Raji (cell line): ENCODE results near the gene IRAK2.

Source experiments
- POLR2A ChIP-seq: IDR thresholded peaks from 2 replicates; pipeline ENCODE4 v1.6.1; 2011; ENCODE audit warnings: low read depth, low read length, control low read depth; ENCODE audit not compliant: insufficient read depth

The IRAK2 gene

DNA sequence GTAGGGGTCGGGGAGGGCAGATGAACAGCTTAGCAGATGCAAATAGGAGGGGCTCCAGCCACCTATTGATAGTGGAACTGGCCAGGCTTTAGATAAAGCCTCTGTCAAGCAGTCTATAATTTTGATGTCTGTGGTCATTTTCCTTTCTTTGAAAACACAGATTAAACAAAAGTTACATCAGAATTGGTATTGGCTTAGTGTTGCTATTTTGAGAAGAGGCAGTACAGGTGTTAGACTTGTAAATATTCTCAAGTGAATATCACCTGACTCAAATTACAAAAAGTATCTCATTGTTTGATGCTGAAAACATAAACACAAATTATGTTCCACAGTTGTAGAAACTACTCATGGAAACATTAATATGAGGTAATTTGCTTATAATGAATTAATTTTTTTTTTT, 109.9 kb downstream of the IRAK2 start:
- no peak for TF ChIP-seq POLR2A

DNA sequence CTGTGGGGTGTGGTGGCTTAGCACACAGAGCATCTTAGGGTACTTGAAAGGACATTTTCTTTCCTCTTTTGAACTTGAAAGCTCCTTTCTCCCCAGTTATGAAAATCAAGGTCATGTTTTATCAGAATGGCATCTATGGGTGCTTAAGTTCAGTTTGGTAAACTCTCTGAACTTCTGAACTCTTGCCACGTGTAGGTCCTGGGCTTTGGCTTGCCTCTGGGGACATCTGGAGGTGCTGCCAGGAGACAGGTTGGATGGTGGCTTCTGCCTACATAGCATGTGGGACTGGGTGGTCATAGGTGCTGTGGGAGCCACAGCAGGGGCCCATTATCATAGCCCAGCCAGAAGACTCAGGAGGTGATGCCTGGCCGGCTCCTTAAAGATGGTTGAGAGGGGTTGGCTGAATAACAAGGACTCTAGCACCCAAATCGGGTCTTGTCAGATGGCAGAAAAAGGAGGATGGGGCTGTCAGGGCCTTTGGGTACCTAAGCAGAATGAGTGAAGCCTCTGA, 112.5 kb downstream of the IRAK2 start:
- TF ChIP-seq POLR2A = no peak

DNA sequence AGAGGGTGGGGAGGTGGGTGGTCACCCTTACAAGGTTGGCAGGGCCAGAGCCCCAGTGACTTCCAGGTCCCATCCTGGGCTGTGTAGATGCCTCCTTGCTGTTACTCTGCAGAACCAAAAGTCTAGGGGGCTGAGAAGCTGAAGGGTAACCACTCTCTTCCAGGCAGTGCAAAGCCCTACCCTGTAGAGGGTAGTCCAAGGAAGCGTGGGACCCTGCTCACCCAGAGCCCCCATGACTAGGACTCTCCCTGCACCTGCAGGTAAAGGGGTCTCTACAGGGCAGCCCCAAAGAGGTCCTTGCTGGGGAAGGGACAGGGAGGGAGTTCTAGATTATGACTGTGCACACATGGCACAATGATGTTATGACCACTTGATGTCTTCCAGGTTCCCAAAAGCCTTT, 113.8 kb downstream of the IRAK2 start:
- no peak for TF ChIP-seq POLR2A

DNA sequence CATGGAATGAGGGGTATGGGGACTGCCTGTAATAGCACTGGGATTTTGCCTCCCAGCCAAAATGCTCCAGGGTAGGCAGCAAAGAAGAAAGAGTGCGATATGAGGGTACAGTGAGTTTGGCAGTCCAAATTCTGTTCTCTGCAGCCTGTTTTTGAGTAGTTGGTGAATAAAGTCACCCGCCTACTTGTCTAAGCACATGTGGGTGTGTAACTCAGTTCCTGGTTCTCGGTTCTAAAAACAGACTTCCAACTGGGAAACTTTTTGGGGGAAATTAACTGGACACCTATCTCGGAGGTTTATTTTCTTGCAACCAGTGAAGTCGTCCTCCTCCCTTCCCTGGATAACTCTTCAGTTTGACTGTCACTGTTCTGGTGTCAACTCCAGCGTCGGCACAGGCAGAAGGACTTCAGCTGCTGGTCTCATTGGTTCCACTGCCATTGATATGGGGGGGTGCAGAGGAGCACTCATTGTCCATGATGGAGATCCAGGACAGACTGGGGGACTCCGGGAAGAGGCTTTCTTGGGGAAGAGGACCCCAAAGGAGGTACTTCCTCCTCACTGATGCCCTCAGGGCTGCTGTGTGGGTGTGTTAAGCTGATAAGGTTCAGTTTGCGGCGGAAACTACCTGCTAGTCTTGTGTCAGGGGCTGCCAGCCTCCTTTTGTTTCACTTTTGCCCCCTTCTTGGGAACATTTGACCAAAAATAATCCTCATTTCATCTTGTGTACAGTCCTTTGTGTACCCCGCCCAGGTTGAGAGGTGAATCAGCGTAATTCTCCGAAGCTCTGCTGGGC, 114.9 kb downstream of the IRAK2 start:
- TF ChIP-seq POLR2A = no peak

DNA sequence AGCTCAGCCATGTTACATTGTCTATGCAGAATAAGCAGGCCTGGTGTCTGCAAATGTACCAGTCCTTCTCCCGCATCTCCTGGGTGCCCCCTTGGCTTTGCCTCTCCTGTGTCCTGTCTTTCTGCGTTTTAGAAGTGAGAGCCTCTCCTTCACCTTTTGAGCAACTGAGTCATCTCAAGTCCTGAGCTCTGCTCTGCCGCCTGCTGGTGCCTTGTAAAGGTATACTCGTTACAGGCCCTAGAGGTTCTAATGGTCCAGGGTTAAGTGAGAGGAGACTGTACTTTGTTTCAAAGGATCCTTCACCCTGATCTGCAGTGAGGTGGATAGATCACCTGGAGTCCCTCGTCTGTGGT, 115.4 kb downstream of the IRAK2 start:
- TF ChIP-seq POLR2A = no peak

DNA sequence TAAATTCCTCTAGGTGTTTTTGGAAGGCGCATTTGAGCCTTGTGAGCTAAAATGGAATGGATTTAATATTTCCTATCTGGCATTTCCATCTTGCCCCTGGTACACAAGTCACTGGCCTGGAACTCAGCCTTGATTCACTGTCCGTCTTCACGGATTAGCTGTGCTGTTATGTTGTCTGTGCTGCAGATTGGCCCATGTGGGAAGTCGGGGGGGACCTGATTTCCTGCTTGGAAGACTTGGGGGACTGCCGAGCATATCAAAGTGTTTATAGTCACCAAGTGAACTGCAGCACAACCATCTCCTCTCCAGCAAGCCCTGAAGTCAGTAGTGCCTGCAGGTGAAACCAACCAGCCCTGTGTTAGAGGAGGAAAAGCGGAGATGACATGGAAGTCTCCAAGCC, 115.9 kb downstream of the IRAK2 start:
- no peak for TF ChIP-seq POLR2A

DNA sequence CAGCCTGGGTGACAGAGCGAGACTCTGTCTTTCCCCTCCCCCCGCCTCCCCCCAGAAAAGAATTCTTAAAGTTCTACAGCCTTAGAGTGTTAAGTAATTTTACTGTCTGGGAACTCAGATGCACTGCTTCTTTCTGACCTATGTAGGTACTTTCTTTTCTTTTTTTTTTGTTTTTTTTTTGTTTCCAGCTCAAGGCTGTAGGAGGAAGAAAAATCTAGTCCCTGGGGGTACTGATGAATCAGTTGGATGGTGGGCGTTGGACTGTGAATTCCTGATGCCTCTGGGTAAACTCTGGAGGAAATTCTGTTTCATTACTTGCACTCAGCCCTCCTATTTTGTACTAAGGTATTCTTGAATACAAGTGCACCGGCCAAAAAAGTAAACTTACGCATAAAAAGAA, 117.2 kb downstream of the IRAK2 start:
- TF ChIP-seq POLR2A = no peak

DNA sequence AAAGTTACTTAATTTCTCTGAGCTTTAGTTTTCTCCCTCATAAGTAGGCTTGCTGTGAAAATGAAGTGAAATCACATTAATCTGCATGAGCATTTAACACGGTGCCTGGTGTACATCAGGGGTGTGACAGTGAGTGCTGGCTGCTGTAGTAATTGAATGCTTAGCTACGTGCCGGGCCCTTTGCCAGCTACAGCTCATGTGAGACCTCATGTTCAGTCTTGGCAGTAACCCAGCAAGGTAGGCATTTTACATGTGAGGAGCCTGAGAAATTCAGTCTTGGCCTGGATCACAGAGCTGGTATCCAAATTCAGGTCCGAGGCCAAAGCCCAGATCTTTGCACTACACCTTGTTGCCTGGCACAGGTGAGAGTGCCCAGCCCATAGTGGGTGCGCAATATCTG, 118.9 kb downstream of the IRAK2 start:
- no peak for TF ChIP-seq POLR2A

DNA sequence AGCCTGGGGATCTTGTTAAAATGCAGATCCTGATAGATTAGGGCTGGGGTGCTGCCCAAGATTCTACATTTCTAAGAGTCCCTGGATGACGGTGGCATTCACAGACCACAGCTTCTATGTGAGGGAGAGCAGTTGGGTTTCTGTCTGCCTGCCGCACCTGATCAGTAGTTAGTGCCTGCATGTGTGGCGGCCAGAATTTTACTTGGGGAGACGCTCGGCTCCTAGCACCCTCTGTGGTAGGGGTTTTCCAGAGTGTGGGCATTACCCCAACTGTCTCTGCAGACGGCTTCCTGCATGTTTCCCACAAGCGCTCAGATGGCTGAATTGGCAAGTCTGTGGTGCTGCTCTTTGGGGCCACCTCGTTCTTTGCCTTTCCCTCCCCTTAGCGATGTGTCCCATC, 119.8 kb downstream of the IRAK2 start:
- TF ChIP-seq POLR2A = no peak

DNA sequence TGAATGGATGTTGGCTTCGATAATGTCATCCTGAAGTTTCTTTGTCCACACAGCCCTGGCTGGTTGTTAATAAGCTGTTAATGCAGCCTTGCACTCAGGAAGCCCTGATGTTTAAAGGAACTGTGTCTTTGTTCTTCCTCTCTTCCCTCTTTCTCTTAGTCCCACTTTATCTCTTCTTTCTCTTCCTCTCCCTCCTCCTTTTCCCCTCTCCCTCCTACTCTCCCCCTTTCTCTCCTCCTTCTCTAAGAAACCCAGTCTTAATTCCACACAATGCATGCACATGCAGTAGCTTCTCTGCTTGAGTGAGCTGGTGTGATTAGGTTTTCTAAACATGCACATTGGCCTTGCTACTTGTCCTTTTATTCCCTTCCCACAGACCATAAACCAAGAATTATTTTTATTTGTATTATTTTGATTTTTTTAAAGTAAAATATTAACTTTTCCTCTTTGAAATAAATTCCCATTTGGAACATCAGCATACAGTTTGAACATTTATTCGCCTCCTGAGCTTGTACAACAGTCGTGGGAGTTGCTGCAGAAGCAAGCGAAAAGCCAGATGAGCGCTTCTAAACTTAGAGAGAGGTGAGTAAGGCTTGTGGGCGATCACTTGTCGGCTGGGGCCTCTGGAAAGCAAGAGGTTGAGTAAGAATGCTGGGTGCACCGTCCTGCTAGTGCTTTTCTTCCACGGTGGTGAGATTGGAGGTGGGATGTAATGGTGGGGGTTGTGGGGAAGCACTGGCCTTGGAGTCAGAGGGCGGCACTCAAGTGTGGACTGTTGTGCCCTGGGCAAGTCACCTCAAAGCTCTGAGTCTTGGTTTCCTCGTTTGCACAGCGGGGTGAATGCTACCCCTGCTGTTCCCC, 120.8 kb downstream of the IRAK2 start:
- TF ChIP-seq POLR2A = no peak

DNA sequence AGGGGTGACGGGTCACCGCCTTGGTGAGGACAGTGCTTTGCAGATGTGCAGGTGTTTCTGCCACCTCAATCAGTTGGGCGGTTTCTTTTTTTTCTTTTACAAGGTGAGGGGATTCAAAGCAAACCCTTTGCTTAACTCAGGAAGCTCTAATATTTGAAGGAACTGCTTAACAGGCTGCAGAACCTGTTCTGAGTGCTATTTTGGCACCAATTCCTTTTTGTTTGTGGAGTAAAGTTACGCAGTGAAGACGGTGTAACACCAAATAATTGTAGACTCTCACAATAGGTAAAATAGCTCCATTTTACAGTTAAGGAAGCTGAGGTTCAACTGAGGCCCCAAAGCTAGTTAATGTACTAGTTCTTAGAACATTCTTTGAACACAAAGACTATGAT, 121.4 kb downstream of the IRAK2 start:
- no peak for TF ChIP-seq POLR2A

DNA sequence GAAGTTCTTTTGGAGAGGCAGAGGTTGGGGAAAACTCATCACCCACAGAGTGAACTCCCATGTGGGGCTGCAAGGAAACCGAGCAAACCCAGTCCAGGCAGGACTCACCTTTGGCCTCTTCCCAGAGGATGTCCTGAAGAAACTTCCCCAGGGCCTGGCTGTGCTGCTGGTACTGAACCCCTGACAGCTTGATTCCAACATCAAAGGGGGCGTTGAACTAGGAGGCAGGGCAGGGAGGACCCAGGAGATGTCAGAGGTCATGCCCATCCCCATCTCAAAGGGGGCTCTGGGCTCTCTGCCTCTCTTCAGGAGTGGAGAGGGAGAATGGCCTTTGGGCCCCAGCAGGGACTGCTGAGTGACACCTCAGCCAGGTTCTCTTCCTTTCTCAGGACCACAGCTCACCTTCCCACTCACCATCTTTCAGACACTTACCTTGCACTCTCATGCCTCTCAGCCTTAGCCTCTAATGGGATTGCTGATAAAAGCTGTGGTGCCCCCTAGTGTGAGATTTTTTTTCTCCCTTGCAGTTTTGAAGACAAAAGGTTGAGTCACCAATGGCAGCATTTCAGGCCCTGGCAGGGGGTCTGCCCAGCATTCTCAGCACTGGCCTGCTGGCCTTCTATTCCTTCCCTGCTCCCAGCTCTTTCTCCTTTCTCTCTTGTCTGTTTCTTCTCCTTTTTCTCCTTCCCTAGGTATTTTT, 122.0 kb downstream of the IRAK2 start:
- no peak for TF ChIP-seq POLR2A

DNA sequence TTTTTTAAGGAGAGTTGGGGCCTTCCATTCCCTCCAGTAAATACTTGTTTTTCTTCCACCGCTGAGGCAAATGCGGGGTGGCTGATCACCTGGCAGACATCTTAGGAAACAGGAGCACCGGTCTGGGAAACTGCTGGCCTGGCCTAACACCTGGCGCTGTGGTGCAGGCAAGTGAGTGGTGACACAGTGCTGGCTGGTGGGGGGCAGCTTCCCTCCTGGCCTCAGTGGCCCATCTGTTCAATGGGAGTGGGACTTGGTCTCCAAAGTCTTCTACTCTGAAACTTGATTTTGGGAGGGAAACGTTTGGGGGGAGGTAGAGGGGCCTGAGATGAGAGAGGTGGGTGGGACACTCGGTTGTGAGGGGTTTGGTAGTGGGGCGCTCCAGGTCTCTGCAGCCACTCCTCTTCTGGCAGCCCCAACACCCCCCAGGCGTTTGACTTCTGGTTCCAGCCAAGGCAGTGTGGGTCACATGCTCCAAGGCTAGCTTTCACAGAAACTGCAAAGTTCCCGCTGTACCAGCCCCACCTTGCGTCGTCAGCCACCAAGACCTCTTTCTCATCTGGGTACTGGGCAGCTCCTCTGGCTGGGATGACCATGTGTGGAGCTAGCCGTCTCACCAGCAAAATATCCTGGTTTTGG, 123.3 kb downstream of the IRAK2 start:
- no peak for TF ChIP-seq POLR2A

DNA sequence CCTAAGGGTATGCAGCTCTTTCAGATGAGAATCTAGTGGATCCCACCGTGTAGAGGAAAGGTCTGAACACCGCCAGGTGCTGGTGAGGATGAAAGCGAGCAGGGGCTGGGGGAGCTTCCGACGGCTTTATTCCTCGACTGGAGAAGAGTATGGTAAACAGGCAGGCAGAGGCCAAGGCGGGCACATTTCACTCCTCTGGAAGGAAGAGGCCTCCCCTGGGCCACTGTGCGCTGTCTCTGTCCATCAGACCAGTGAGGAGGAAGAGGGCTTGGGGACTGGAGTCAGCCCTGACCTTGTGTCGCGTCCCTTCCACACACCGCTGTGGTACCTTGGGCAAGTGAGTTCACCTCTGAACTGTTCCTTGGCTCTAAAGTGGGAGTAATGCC, 123.8 kb downstream of the IRAK2 start:
- no peak for TF ChIP-seq POLR2A

DNA sequence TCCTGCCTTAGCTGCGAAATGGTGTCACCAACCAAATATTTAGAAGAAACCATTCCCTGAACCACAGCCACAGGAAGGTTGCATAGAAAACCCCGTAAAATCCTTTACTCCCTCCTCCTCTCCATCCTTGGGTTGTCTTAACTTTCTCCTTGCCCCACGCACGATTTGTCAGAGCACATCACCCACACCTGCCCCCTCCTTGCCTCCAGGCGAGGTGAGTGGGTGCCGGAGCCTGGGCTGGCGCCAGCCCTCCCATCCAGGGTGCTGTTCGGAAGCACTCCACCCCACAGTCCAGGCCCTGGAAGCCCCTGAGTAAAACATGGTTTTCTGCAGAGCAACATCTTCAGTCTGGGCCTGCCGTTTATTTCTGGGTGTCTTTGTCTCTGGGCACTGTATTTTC, 124.4 kb downstream of the IRAK2 start:
- no peak for TF ChIP-seq POLR2A
